OCI-LY1 (cell line): ENCODE results near the gene KATNIP.

ENCODE experiments used
- H2AFZ ChIP-seq: fragments of 200-600 bp; sonication (generic), shearing (Covaris generic); 2 replicates; pipeline ENCODE4 v1.6.0; 2014; ENCODE audit warnings: antibody characterized with exemption, mild to moderate bottlenecking, low read length
- H3F3A ChIP-seq: fragments of 200-600 bp; sonication (generic), shearing (Covaris generic); 2 replicates; pipeline ENCODE4 v1.6.0; 2014; ENCODE audit warnings: mild to moderate bottlenecking, antibody characterized with exemption, low read length, moderate library complexity; ENCODE audit not compliant: insufficient read depth
- H3K27ac ChIP-seq: fragments of 200-600 bp; sonication (generic); 2 replicates; pipeline ENCODE4 v1.5.1; 2014; ENCODE audit warnings: low read length, mixed run types, mild to moderate bottlenecking, low read depth; ENCODE audit not compliant: poor library complexity, severe bottlenecking
- H3K27me3 ChIP-seq: fragments of 200-600 bp; sonication (generic); 2 replicates; pipeline ENCODE4 v1.6.0; 2014; ENCODE audit warnings: antibody characterized with exemption, mild to moderate bottlenecking, low read length, moderate library complexity; ENCODE audit not compliant: insufficient read depth
- H3K36me3 ChIP-seq: fragments of 200-600 bp; sonication (generic); 2 replicates; pipeline ENCODE4 v1.6.1; 2014; ENCODE audit warnings: mild to moderate bottlenecking, antibody characterized with exemption, low read length, moderate library complexity, mixed read lengths; ENCODE audit not compliant: insufficient read depth
- H3K4me1 ChIP-seq: fragments of 200-600 bp; sonication (generic); 2 replicates; pipeline ENCODE4 v1.5.1; 2014; ENCODE audit warnings: mild to moderate bottlenecking, low read length, moderate library complexity; ENCODE audit not compliant: insufficient read depth, severe bottlenecking
- H3K4me2 ChIP-seq: fragments of 200-600 bp; sonication (generic), shearing (Covaris generic); 2 replicates; pipeline ENCODE4 v1.6.1; 2014; ENCODE audit warnings: low read length
- H3K4me3 ChIP-seq: fragments of 200-600 bp; sonication (generic); 2 replicates; pipeline ENCODE4 v1.5.1; 2014; ENCODE audit warnings: low read length, low read depth, mild to moderate bottlenecking, mixed read lengths; ENCODE audit not compliant: poor library complexity, severe bottlenecking
- H3K79me2 ChIP-seq: fragments of 200-600 bp; shearing (Covaris generic); 2 replicates; pipeline ENCODE4 v1.6.1; 2016; ENCODE audit warnings: mixed run types, low read length, mixed read lengths; ENCODE audit not compliant: insufficient read depth
- H3K9ac ChIP-seq: fragments of 200-600 bp; sonication (generic), shearing (Covaris generic); 2 replicates; pipeline ENCODE4 v1.6.1; 2014; ENCODE audit warnings: mild to moderate bottlenecking, low read length, mixed read lengths
- H3K9me2 ChIP-seq: fragments of 200-600 bp; sonication (generic), shearing (Covaris generic); 2 replicates; pipeline ENCODE4 v1.6.1; 2014; ENCODE audit warnings: low read depth, mild to moderate bottlenecking, low read length, mixed read lengths
- H3K9me3 ChIP-seq: fragments of 200-600 bp; shearing (Covaris generic); 2 replicates; pipeline ENCODE4 v1.6.1; 2014; ENCODE audit warnings: low read length, mixed read lengths
- H4K20me1 ChIP-seq: fragments of 200-600 bp; sonication (generic), shearing (Covaris generic); 2 replicates; pipeline ENCODE4 v1.6.0; 2016; ENCODE audit warnings: mild to moderate bottlenecking, low read length; ENCODE audit not compliant: insufficient read depth
- CTCF ChIP-seq: fragments of 200-600 bp; sonication (generic), shearing (Covaris generic); IDR thresholded peaks from 2 replicates; pipeline ENCODE4 v1.5.1; 2017; ENCODE audit warnings: mild to moderate bottlenecking, antibody characterized with exemption, low read length, moderate library complexity, mixed read lengths
- EZH2 ChIP-seq: fragments of 200-600 bp; sonication (generic), shearing (Covaris generic); IDR thresholded peaks from 2 replicates; pipeline ENCODE4 v1.8.0; 2017; ENCODE audit warnings: borderline replicate concordance, mixed run types, mild to moderate bottlenecking, antibody characterized with exemption, low read length, moderate library complexity, mixed read lengths

Gene KATNIP

GRCh38 chr16:27539120-27539519 is 10.8 kb upstream of the KATNIP start:
- no peaks in the 10 kb centered on the region for H3K79me2 ChIP-seq
- H3K27ac ChIP-seq = no peak overlapping the region
- H3K9ac ChIP-seq = no peak overlapping the region
- no peaks in the 10 kb centered on the region for H3K4me1 ChIP-seq
- no peaks in the 10 kb centered on the region for H3F3A ChIP-seq
- no peaks in the 10 kb centered on the region for H4K20me1 ChIP-seq
- TF ChIP-seq EZH2 (no peak), CTCF (no peak)
- H3K36me3 ChIP-seq = peaks cover 86% of the 10 kb centered on the region
- H3K9me3 ChIP-seq = no peaks in the 10 kb centered on the region
- H2AFZ ChIP-seq = no peak overlapping the region
- H3K9me2 ChIP-seq = no peaks in the 10 kb centered on the region
- H3K4me2 ChIP-seq = no peak overlapping the region
- no peaks in the 10 kb centered on the region for H3K27me3 ChIP-seq
- no peak overlapping the region for H3K4me3 ChIP-seq

- Histone ChIP-seq H3K36me3 (peaks cover 86% of the 10 kb centered on the region), H3K9me2 (no peaks in the 10 kb centered on the region), H3K9me3 (no peaks in the 10 kb centered on the region), H3K27me3 (no peaks in the 10 kb centered on the region), H3K4me1 (no peaks in the 10 kb centered on the region), H3K4me3 (no peak overlapping the region), H2AFZ (no peak overlapping the region), H4K20me1 (no peaks in the 10 kb centered on the region), H3K4me2 (no peak overlapping the region), H3K9ac (no peak overlapping the region), H3F3A (no peaks in the 10 kb centered on the region), H3K79me2 (no peaks in the 10 kb centered on the region), H3K27ac (no peak overlapping the region)
- TF ChIP-seq EZH2 = no peak
- TF ChIP-seq CTCF = no peak
Measured at GRCh38 chr16:27539636-27540035, 10.3 kb upstream of the KATNIP start.

- Histone ChIP-seq H3K4me3 (no peak overlapping the region), H2AFZ (no peak overlapping the region), H3K27ac (no peak overlapping the region), H3K4me2 (no peak overlapping the region), H3K9me2 (no peaks in the 10 kb centered on the region), H3K27me3 (no peaks in the 10 kb centered on the region), H4K20me1 (no peaks in the 10 kb centered on the region), H3K36me3 (peaks cover 59% of the 10 kb centered on the region), H3F3A (no peaks in the 10 kb centered on the region), H3K9me3 (no peaks in the 10 kb centered on the region), H3K79me2 (peaks cover 4% of the 10 kb centered on the region; the same call in 1 of the 2 replicates), H3K4me1 (peaks cover 11% of the 10 kb centered on the region), H3K9ac (no peak overlapping the region)
- TF ChIP-seq EZH2 (no peak), CTCF (no peak)
Measured at GRCh38 chr16:27543801-27544200, 6.1 kb upstream of the KATNIP start.
